HG02981 (cell line): Measurements from ENCODE around the gene DNAH17.

Source experiments
- ATAC-seq: cut with Tn5 transposase; IDR thresholded peaks from one replicate; pipeline ENCODE4 v1.9.1; 2021; ENCODE audit warnings: mild to moderate bottlenecking, moderate library complexity; ENCODE audit not compliant: unreplicated experiment

Gene DNAH17

GRCh38 chr17:78399693-78400144, 177.5 kb downstream of the DNAH17 start:
- ATAC-seq: no peak

GRCh38 chr17:78399028-78399692, 178.0 kb downstream of the DNAH17 start:
- ATAC-seq: no peak

GRCh38 chr17:78398390-78398789, 178.8 kb downstream of the DNAH17 start:
- no peak for ATAC-seq

- ATAC-seq: no peak
Observed at GRCh38 chr17:78397681-78398101, 179.5 kb downstream of the DNAH17 start.

- no peak for ATAC-seq
Observed at GRCh38 chr17:78396441-78397337, 180.5 kb downstream of the DNAH17 start.

- no peak for ATAC-seq
Observed at GRCh38 chr17:78395155-78395554, 182.0 kb downstream of the DNAH17 start.

- ATAC-seq: no peak
Observed at GRCh38 chr17:78394209-78394608, 183.0 kb downstream of the DNAH17 start.

GRCh38 chr17:78393575-78393974, 183.6 kb downstream of the DNAH17 start:
- no peak for ATAC-seq

GRCh38 chr17:78392295-78392694, 184.9 kb downstream of the DNAH17 start:
- no peak for ATAC-seq

GRCh38 chr17:78391843-78392242, 185.4 kb downstream of the DNAH17 start:
- ATAC-seq: no peak

GRCh38 chr17:78391051-78391431, 186.2 kb downstream of the DNAH17 start:
- no peak for ATAC-seq

GRCh38 chr17:78390241-78391050, 186.8 kb downstream of the DNAH17 start:
- no peak for ATAC-seq

- ATAC-seq: no peak
Observed at GRCh38 chr17:78387977-78388941, 188.9 kb downstream of the DNAH17 start.

- peak; percentile 13 for ATAC-seq
Observed at GRCh38 chr17:78384479-78385175, 192.6 kb downstream of the DNAH17 start.

- ATAC-seq: peak; percentile 40
Observed at GRCh38 chr17:78383725-78384471, 193.3 kb downstream of the DNAH17 start.

- no peak for ATAC-seq
Observed at GRCh38 chr17:78381601-78382232, 195.5 kb downstream of the DNAH17 start.

GRCh38 chr17:78380370-78380769, 196.8 kb downstream of the DNAH17 start:
- ATAC-seq: no peak

GRCh38 chr17:78379131-78379491, 198.1 kb downstream of the DNAH17 start:
- no peak for ATAC-seq
